Neural progenitor cell (in vitro differentiated cells): ENCODE measurements around the gene SPATC1L. TPM values are rescaled to one million over a fixed set of nuclear protein-coding genes. Genes with fewer than 3 reads are reported as not detected.

Source experiments
- DNase-seq: peaks from one replicate; pipeline ENCODE4 v3.0.0-alpha.2; 2016; ENCODE audit warnings: low spot score
- H2AFZ ChIP-seq: fragments of 200-600 bp; sonication (generic); replicated peaks from 2 replicates; pipeline ENCODE4 v1.6.1; 2016; ENCODE audit warnings: antibody characterized with exemption
- H3F3A ChIP-seq: fragments of 200-600 bp; sonication (generic); 2 replicates; pipeline ENCODE4 v1.6.1; 2016; ENCODE audit warnings: antibody characterized with exemption, low read depth
- H3K27ac ChIP-seq: fragments of 200-600 bp; sonication (generic); 2 replicates; pipeline ENCODE4 v1.5.1; 2016; ENCODE audit warnings: mild to moderate bottlenecking
- H3K27me3 ChIP-seq: fragments of 200-600 bp; sonication (generic); 2 replicates; pipeline ENCODE4 v1.6.1; 2016; ENCODE audit warnings: mild to moderate bottlenecking, moderate library complexity
- H3K36me3 ChIP-seq: fragments of 200-600 bp; sonication (generic); 2 replicates; pipeline ENCODE4 v1.5.1; 2016
- H3K4me1 ChIP-seq: fragments of 200-600 bp; sonication (generic); 2 replicates; pipeline ENCODE4 v1.6.1; 2016; ENCODE audit warnings: mixed run types
- H3K4me2 ChIP-seq: fragments of 200-600 bp; sonication (generic); 2 replicates; pipeline ENCODE4 v1.6.1; 2016
- H3K4me3 ChIP-seq: fragments of 200-600 bp; sonication (generic); 2 replicates; pipeline ENCODE4 v1.5.1; 2016
- H3K79me2 ChIP-seq: fragments of 200-600 bp; sonication (generic); 2 replicates; pipeline ENCODE4 v1.6.1; 2016; ENCODE audit warnings: low read depth
- H3K9ac ChIP-seq: fragments of 200-600 bp; sonication (generic); 2 replicates; pipeline ENCODE4 v1.6.1; 2016
- H3K9me3 ChIP-seq: fragments of 200-600 bp; sonication (generic); 2 replicates; pipeline ENCODE4 v1.5.1; 2016; ENCODE audit warnings: low read depth
- H4K20me1 ChIP-seq: fragments of 200-600 bp; sonication (generic); 2 replicates; pipeline ENCODE4 v1.6.1; 2016; ENCODE audit warnings: low read depth
- H3K27ac Mint-ChIP-seq: 3 replicates; pipeline ENCODE4 v1.8.0; 2021; ENCODE audit warnings: mixed read lengths
- H3K27me3 Mint-ChIP-seq: 2 replicates; pipeline ENCODE4 v1.8.0; 2022; ENCODE audit warnings: low read depth, mild to moderate bottlenecking, inconsistent platforms, moderate library complexity, mixed read lengths; ENCODE audit not compliant: insufficient read depth
- H3K36me3 Mint-ChIP-seq: 3 replicates; pipeline ENCODE4 v1.8.0; 2021; ENCODE audit warnings: mixed read lengths
- H3K4me1 Mint-ChIP-seq: 3 replicates; pipeline ENCODE4 v1.8.0; 2021; ENCODE audit warnings: mixed read lengths
- H3K4me3 Mint-ChIP-seq: 3 replicates; pipeline ENCODE4 v1.8.0; 2021; ENCODE audit warnings: mild to moderate bottlenecking, moderate library complexity, mixed read lengths
- H3K9me3 Mint-ChIP-seq: 3 replicates; pipeline ENCODE4 v1.8.0; 2020; ENCODE audit warnings: mixed read lengths
- CTCF ChIP-seq: fragments of 200-600 bp; sonication (generic); IDR thresholded peaks from 2 replicates; pipeline ENCODE4 v1.5.1; 2017; ENCODE audit warnings: antibody characterized with exemption, mild to moderate bottlenecking
- EZH2 ChIP-seq: fragments of 200-600 bp; sonication (generic); IDR thresholded peaks from 2 replicates; pipeline ENCODE4 v1.6.1; 2017; ENCODE audit warnings: antibody characterized with exemption, mild to moderate bottlenecking, moderate library complexity
- EZH2phosphoT487 ChIP-seq: fragments of 200-600 bp; sonication (generic); IDR thresholded peaks from 2 replicates; pipeline ENCODE4 v1.6.1; 2017; ENCODE audit warnings: antibody characterized with exemption
- total RNA-seq: library from RNA; depleted of rRNA; stranded (reverse); fragments of >200 nt; gene quantifications from 2 replicates; pipeline ENCODE4 v1.2.3, GENCODE V29; 2015; ENCODE audit warnings: low replicate concordance

SPATC1L gene
- total RNA-seq, 1 donor from 2014 or later: 5.1 TPM

GRCh38 chr21:46188226-46189212 is 4.3 kb upstream of the SPATC1L start:
- no peak overlapping the region for H3K27ac ChIP-seq
- H3K4me1 ChIP-seq: peaks cover 14% of the 10 kb centered on the region
- H2AFZ ChIP-seq: no peak overlapping the region
- no peaks in the 10 kb centered on the region for H4K20me1 ChIP-seq
- H3K27me3 ChIP-seq: no peaks in the 10 kb centered on the region
- Mint-ChIP-seq H3K4me1 (peaks cover 50% of the 10 kb centered on the region), H3K9me3 (no peaks in the 10 kb centered on the region), H3K27ac (peak overlapping the region; percentile 59), H3K27me3 (peaks cover 2% of the 10 kb centered on the region), H3K4me3 (peak overlapping the region; percentile 17), H3K36me3 (peaks cover 12% of the 10 kb centered on the region)
- peaks cover 4% of the 10 kb centered on the region for H3K79me2 ChIP-seq
- H3K9me3 ChIP-seq: no peaks in the 10 kb centered on the region
- no peak for DNase-seq
- H3F3A ChIP-seq: peaks cover 13% of the 10 kb centered on the region
- no peak overlapping the region for H3K4me3 ChIP-seq
- TF ChIP-seq EZH2 (no peak), EZH2phosphoT487 (no peak), CTCF (no peak)
- no peak overlapping the region for H3K4me2 ChIP-seq
- no peak overlapping the region for H3K9ac ChIP-seq
- H3K36me3 ChIP-seq: no peaks in the 10 kb centered on the region

- H3K27me3 ChIP-seq: no peaks in the 10 kb centered on the region
- Mint-ChIP-seq H3K27me3 (peaks cover 2% of the 10 kb centered on the region), H3K9me3 (no peaks in the 10 kb centered on the region)
Measured at GRCh38 chr21:46187814-46188213, 3.6 kb upstream of the SPATC1L start.

GRCh38 chr21:46187261-46187660 is 3.0 kb upstream of the SPATC1L start:
- Mint-ChIP-seq H3K9me3 (no peaks in the 10 kb centered on the region), H3K36me3 (peaks cover 9% of the 10 kb centered on the region), H3K4me3 (no peak overlapping the region), H3K27ac (no peak overlapping the region), H3K27me3 (peaks cover 2% of the 10 kb centered on the region), H3K4me1 (peaks cover 50% of the 10 kb centered on the region)
- no peak for DNase-seq
- Histone ChIP-seq H3K9ac (no peak overlapping the region), H2AFZ (no peak overlapping the region), H3K4me2 (no peak overlapping the region), H3K4me3 (no peak overlapping the region), H3K79me2 (peaks cover 4% of the 10 kb centered on the region), H3K27me3 (no peaks in the 10 kb centered on the region), H3K36me3 (no peaks in the 10 kb centered on the region), H3K9me3 (no peaks in the 10 kb centered on the region), H4K20me1 (no peaks in the 10 kb centered on the region), H3K27ac (no peak overlapping the region), H3F3A (peaks cover 13% of the 10 kb centered on the region), H3K4me1 (peaks cover 14% of the 10 kb centered on the region)
- no peak for TF ChIP-seq CTCF
- no peak for TF ChIP-seq EZH2
- TF ChIP-seq EZH2phosphoT487: no peak

More at GRCh38 chr21:46187814-46188213, 3.6 kb upstream of the SPATC1L start:
- H3K36me3 ChIP-seq: no peaks in the 10 kb centered on the region
- no peak overlapping the region for H2AFZ ChIP-seq
- DNase-seq: no peak
- no peaks in the 10 kb centered on the region for H3K9me3 ChIP-seq
- H3K4me3 ChIP-seq: no peak overlapping the region
- no peak overlapping the region for H3K27ac ChIP-seq
- peaks cover 13% of the 10 kb centered on the region for H3F3A ChIP-seq
- no peaks in the 10 kb centered on the region for H4K20me1 ChIP-seq
- no peak for TF ChIP-seq CTCF
- TF ChIP-seq EZH2: no peak
- TF ChIP-seq EZH2phosphoT487: no peak
- H3K9ac ChIP-seq: no peak overlapping the region
- H3K4me2 ChIP-seq: no peak overlapping the region
- H3K36me3 Mint-ChIP-seq: peaks cover 9% of the 10 kb centered on the region
- H3K4me1 Mint-ChIP-seq: peaks cover 50% of the 10 kb centered on the region
- no peak overlapping the region for H3K4me3 Mint-ChIP-seq
- peaks cover 4% of the 10 kb centered on the region for H3K79me2 ChIP-seq
- H3K27ac Mint-ChIP-seq: peak overlapping the region; percentile 59
- H3K4me1 ChIP-seq: peaks cover 14% of the 10 kb centered on the region
